Neural cell (in vitro differentiated cells): ENCODE measurements around the gene RTTN. TPM values are rescaled to one million over a fixed set of nuclear protein-coding genes. Genes with fewer than 3 reads are reported as not detected.

Experiments
- H2AFZ ChIP-seq: fragments of 200-600, 300-800 bp; sonication (generic), shearing (Covaris generic); 2 replicates; pipeline ENCODE4 v1.6.0; 2014; ENCODE audit warnings: low read depth, mild to moderate bottlenecking, antibody characterized with exemption, low read length, moderate library complexity
- H3F3A ChIP-seq: fragments of 200-600 bp; shearing (Covaris generic); 2 replicates; pipeline ENCODE4 v1.6.1; 2016; ENCODE audit warnings: mild to moderate bottlenecking, moderate library complexity, mixed read lengths, antibody characterized with exemption, low read length; ENCODE audit not compliant: insufficient read depth, poor library complexity, severe bottlenecking
- H3K27ac ChIP-seq: fragments of 200-600, 300-800 bp; sonication (generic), shearing (Covaris generic); 2 replicates; pipeline ENCODE4 v1.5.1; 2014; ENCODE audit warnings: mild to moderate bottlenecking, low read length, moderate library complexity
- H3K27me3 ChIP-seq: fragments of 300-800, 200-600 bp; sonication (generic), shearing (Covaris generic); 2 replicates; pipeline ENCODE4 v1.6.0; 2014; ENCODE audit warnings: mild to moderate bottlenecking, low read depth, low read length, moderate library complexity; ENCODE audit not compliant: insufficient read depth
- H3K36me3 ChIP-seq: fragments of 300-800, 200-600 bp; sonication (generic), shearing (Covaris generic); 2 replicates; pipeline ENCODE4 v1.5.1; 2014; ENCODE audit warnings: mild to moderate bottlenecking, antibody characterized with exemption, low read length, moderate library complexity; ENCODE audit not compliant: insufficient read depth
- H3K4me2 ChIP-seq: fragments of 300-800, 200-600 bp; sonication (generic), shearing (Covaris generic); 2 replicates; pipeline ENCODE4 v1.6.0; 2014; ENCODE audit warnings: mild to moderate bottlenecking, low read length
- H3K4me3 ChIP-seq: fragments of 300-800, 200-600 bp; sonication (generic), shearing (Covaris generic); 2 replicates; pipeline ENCODE4 v1.5.1; 2014; ENCODE audit warnings: mild to moderate bottlenecking, low read length, moderate library complexity
- H3K79me2 ChIP-seq: fragments of 200-600 bp; shearing (Covaris generic); replicated peaks from 2 replicates; pipeline ENCODE4 v1.6.0; 2014; ENCODE audit warnings: mild to moderate bottlenecking, low read length, moderate library complexity; ENCODE audit not compliant: insufficient read depth
- H3K9ac ChIP-seq: fragments of 300-800, 200-600 bp; sonication (generic), shearing (Covaris generic); 2 replicates; pipeline ENCODE4 v1.6.1; 2016; ENCODE audit warnings: mild to moderate bottlenecking, low read length, mixed read lengths
- H3K9me2 ChIP-seq: fragments of 200-600 bp; shearing (Covaris generic); 2 replicates; pipeline ENCODE4 v1.6.1; 2016; ENCODE audit warnings: mild to moderate bottlenecking, low read length, mixed read lengths; ENCODE audit not compliant: insufficient read depth
- H3K9me3 ChIP-seq: fragments of 200-600, 300-800 bp; sonication (generic), shearing (Covaris generic); 2 replicates; pipeline ENCODE4 v1.6.1; 2016; ENCODE audit warnings: mild to moderate bottlenecking, mixed run types, low read length, moderate library complexity, mixed read lengths
- H4K20me1 ChIP-seq: fragments of 200-600 bp; shearing (Covaris generic); 2 replicates; pipeline ENCODE4 v1.6.1; 2016; ENCODE audit warnings: mild to moderate bottlenecking, mixed run types; ENCODE audit not compliant: insufficient read depth
- CTCF ChIP-seq: fragments of 450-650 bp; IDR thresholded peaks from 2 replicates; pipeline ENCODE4 v1.5.1; 2014; ENCODE audit warnings: antibody characterized with exemption, mild to moderate bottlenecking, moderate library complexity; ENCODE audit not compliant: poor library complexity, severe bottlenecking
- EP300 ChIP-seq: fragments of 450-650 bp; conservative IDR thresholded peaks from 2 replicates; pipeline ENCODE4 v1.6.1; 2014; ENCODE audit warnings: antibody characterized with exemption, mild to moderate bottlenecking, moderate library complexity; ENCODE audit not compliant: poor library complexity, severe bottlenecking
- EZH2 ChIP-seq: fragments of 200-600, 300-800 bp; shearing (Covaris generic), sonication (generic); IDR thresholded peaks from 2 replicates; pipeline ENCODE4 v1.6.1; 2014; ENCODE audit warnings: antibody characterized with exemption, low read length, borderline replicate concordance, mild to moderate bottlenecking; ENCODE audit not compliant: insufficient read depth, poor library complexity, severe bottlenecking
- MXI1 ChIP-seq: fragments of 450-650 bp; conservative IDR thresholded peaks from 2 replicates; pipeline ENCODE4 v1.6.1; 2014; ENCODE audit warnings: antibody characterized with exemption, mild to moderate bottlenecking; ENCODE audit not compliant: poor library complexity, severe bottlenecking
- POLR2AphosphoS5 ChIP-seq: IDR thresholded peaks from 2 replicates; pipeline ENCODE4 v1.6.1; 2012
- RAD21 ChIP-seq: fragments of 450-650 bp; conservative IDR thresholded peaks from 2 replicates; pipeline ENCODE4 v1.6.1; 2014; ENCODE audit warnings: antibody characterized with exemption, mild to moderate bottlenecking, moderate library complexity
- SMC3 ChIP-seq: fragments of 450-650 bp; conservative IDR thresholded peaks from 2 replicates; pipeline ENCODE4 v1.6.1; 2014; ENCODE audit warnings: antibody characterized with exemption, mild to moderate bottlenecking, moderate library complexity; ENCODE audit not compliant: poor library complexity
- TAF1 ChIP-seq: IDR thresholded peaks from 2 replicates; pipeline ENCODE4 v1.6.1; 2012; ENCODE audit warnings: low read depth
- polyA plus RNA-seq: library from polyadenylated mRNA; depleted of rRNA; stranded (reverse); fragments of >200 nt; gene quantifications from 2 replicates; pipeline ENCODE4 v1.2.3, GENCODE V29; 2014
- TF ChIP-seq, protein P1 (sequence below): IDR thresholded peaks from 2 replicates; pipeline ENCODE4 v1.6.1; 2012; ENCODE audit warnings: borderline replicate concordance

The RTTN gene
- polyA plus RNA-seq, 1 donor from 2014 or later, result 24.2 TPM

- H4K20me1 ChIP-seq, result no peaks in the 10 kb centered on the region
- H3K4me3 ChIP-seq, result no peak overlapping the region
- no peak overlapping the region for H2AFZ ChIP-seq
- no peak overlapping the region for H3K9ac ChIP-seq
- no peaks in the 10 kb centered on the region for H3K79me2 ChIP-seq
- H3K27me3 ChIP-seq, result no peaks in the 10 kb centered on the region
- H3K9me2 ChIP-seq, result no peaks in the 10 kb centered on the region
- no peak for TF ChIP-seq MXI1
- TF ChIP-seq EP300, result no peak
- no peak for TF ChIP-seq SMC3
- no peak for TF ChIP-seq TAF1
- TF ChIP-seq EZH2, result no peak
- TF ChIP-seq CTCF, result no peak
- TF ChIP-seq RAD21, result no peak
- TF ChIP-seq POLR2AphosphoS5, result no peak
- TF ChIP-seq, protein P1, sequence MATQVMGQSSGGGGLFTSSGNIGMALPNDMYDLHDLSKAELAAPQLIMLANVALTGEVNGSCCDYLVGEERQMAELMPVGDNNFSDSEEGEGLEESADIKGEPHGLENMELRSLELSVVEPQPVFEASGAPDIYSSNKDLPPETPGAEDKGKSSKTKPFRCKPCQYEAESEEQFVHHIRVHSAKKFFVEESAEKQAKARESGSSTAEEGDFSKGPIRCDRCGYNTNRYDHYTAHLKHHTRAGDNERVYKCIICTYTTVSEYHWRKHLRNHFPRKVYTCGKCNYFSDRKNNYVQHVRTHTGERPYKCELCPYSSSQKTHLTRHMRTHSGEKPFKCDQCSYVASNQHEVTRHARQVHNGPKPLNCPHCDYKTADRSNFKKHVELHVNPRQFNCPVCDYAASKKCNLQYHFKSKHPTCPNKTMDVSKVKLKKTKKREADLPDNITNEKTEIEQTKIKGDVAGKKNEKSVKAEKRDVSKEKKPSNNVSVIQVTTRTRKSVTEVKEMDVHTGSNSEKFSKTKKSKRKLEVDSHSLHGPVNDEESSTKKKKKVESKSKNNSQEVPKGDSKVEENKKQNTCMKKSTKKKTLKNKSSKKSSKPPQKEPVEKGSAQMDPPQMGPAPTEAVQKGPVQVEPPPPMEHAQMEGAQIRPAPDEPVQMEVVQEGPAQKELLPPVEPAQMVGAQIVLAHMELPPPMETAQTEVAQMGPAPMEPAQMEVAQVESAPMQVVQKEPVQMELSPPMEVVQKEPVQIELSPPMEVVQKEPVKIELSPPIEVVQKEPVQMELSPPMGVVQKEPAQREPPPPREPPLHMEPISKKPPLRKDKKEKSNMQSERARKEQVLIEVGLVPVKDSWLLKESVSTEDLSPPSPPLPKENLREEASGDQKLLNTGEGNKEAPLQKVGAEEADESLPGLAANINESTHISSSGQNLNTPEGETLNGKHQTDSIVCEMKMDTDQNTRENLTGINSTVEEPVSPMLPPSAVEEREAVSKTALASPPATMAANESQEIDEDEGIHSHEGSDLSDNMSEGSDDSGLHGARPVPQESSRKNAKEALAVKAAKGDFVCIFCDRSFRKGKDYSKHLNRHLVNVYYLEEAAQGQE, result no peak
- H3F3A ChIP-seq, result no peaks in the 10 kb centered on the region
- H3K9me3 ChIP-seq, result no peaks in the 10 kb centered on the region
- H3K36me3 ChIP-seq, result no peaks in the 10 kb centered on the region
- H3K4me2 ChIP-seq, result no peak overlapping the region
- H3K27ac ChIP-seq, result no peak overlapping the region
These were observed 15.1 kb upstream of the RTTN start for GRCh38 chr18:70220628-70221027.

- Histone ChIP-seq H3K36me3 (no peaks in the 10 kb centered on the region), H4K20me1 (no peaks in the 10 kb centered on the region), H3K9ac (no peak overlapping the region), H3K27me3 (no peaks in the 10 kb centered on the region), H3K27ac (no peak overlapping the region), H3F3A (no peaks in the 10 kb centered on the region), H3K4me2 (no peak overlapping the region), H3K9me2 (no peaks in the 10 kb centered on the region), H2AFZ (no peak overlapping the region), H3K79me2 (no peaks in the 10 kb centered on the region), H3K9me3 (no peaks in the 10 kb centered on the region), H3K4me3 (no peak overlapping the region)
- no peak for TF ChIP-seq MXI1
- TF ChIP-seq SMC3, result no peak
- TF ChIP-seq EP300, result no peak
These were observed 14.2 kb upstream of the RTTN start for GRCh38 chr18:70219688-70220087.

GRCh38 chr18:70216788-70217187 lies 11.3 kb upstream of the RTTN start:
- Histone ChIP-seq H4K20me1 (no peaks in the 10 kb centered on the region), H3F3A (no peaks in the 10 kb centered on the region), H3K4me2 (no peak overlapping the region), H3K9me2 (no peaks in the 10 kb centered on the region), H3K79me2 (no peaks in the 10 kb centered on the region), H3K4me3 (no peak overlapping the region), H3K36me3 (no peaks in the 10 kb centered on the region), H3K9ac (no peak overlapping the region), H3K9me3 (no peaks in the 10 kb centered on the region), H3K27ac (no peak overlapping the region), H2AFZ (no peak overlapping the region), H3K27me3 (no peaks in the 10 kb centered on the region)
- TF ChIP-seq, protein P1, result no peak
- TF ChIP-seq SMC3 (no peak), TAF1 (no peak), POLR2AphosphoS5 (no peak), CTCF (no peak), MXI1 (no peak), RAD21 (no peak), EZH2 (no peak), EP300 (no peak)
